OCI-LY3 (cell line): ENCODE measurements around the gene YLPM1.
A peak's percentile ranks its signal among the peaks of the same experiment; 100 is the strongest.

ENCODE experiments used
- H2AFZ ChIP-seq: fragments of 200-600, 300-600 bp; shearing (Covaris generic); 2 replicates; pipeline ENCODE4 v1.6.0; 2014; ENCODE audit warnings: antibody characterized with exemption, low read depth, low read length
- H3K27ac ChIP-seq: fragments of 200-600, 300-600 bp; sonication (generic); 2 replicates; pipeline ENCODE4 v1.5.1; 2014; ENCODE audit warnings: mild to moderate bottlenecking, low read length, moderate library complexity, mixed read lengths
- H3K27me3 ChIP-seq: fragments of 200-600, 300-600 bp; sonication (generic); 2 replicates; pipeline ENCODE4 v1.6.1; 2014; ENCODE audit warnings: low read depth, low read length, mixed read lengths
- H3K36me3 ChIP-seq: fragments of 200-600, 300-600 bp; sonication (generic); replicated peaks from 2 replicates; pipeline ENCODE3; 2014; ENCODE audit warnings: low read depth, low read length, mixed read lengths
- H3K4me1 ChIP-seq: fragments of 300-600, 200-600 bp; sonication (generic); 2 replicates; pipeline ENCODE4 v1.6.1; 2014; ENCODE audit warnings: low read length, mixed read lengths
- H3K4me2 ChIP-seq: fragments of 200-600, 300-600 bp; sonication (generic); 2 replicates; pipeline ENCODE4 v1.6.1; 2014; ENCODE audit warnings: low read length, mixed read lengths
- H3K4me3 ChIP-seq: fragments of 300-600, 200-600 bp; sonication (generic); 2 replicates; pipeline ENCODE4 v1.5.1; 2014; ENCODE audit warnings: antibody characterized with exemption, mild to moderate bottlenecking, low read length, moderate library complexity
- H3K79me2 ChIP-seq: fragments of 300-600, 200-600 bp; shearing (Covaris generic); 2 replicates; pipeline ENCODE4 v1.6.1; 2014; ENCODE audit warnings: mild to moderate bottlenecking, low read length, mixed read lengths
- H3K9ac ChIP-seq: fragments of 300-600, 200-600 bp; shearing (Covaris generic); 2 replicates; pipeline ENCODE4 v1.6.0; 2014; ENCODE audit warnings: mild to moderate bottlenecking, low read length, moderate library complexity
- H3K9me3 ChIP-seq: fragments of 200-600, 300-600 bp; shearing (Covaris generic); 2 replicates; pipeline ENCODE4 v1.6.1; 2014; ENCODE audit warnings: low read length, mixed read lengths; ENCODE audit not compliant: insufficient read depth
- H4K20me1 ChIP-seq: fragments of 200-600, 300-600 bp; sonication (generic); 2 replicates; pipeline ENCODE4 v1.6.1; 2016; ENCODE audit warnings: low read length, mixed read lengths; ENCODE audit not compliant: insufficient read depth
- EZH2phosphoT487 ChIP-seq: fragments of 200-600 bp; shearing (Covaris generic); IDR thresholded peaks from 2 replicates; pipeline ENCODE4 v1.6.1; 2018; ENCODE audit warnings: antibody characterized with exemption, mixed run types, low read depth
- TF ChIP-seq, protein P1 (sequence below): fragments of 200-600, 300-600 bp; sonication (generic); IDR thresholded peaks from 2 replicates; pipeline ENCODE4 v1.5.1; 2014; ENCODE audit warnings: antibody characterized with exemption, low read length, low read depth

YLPM1 gene

DNA sequence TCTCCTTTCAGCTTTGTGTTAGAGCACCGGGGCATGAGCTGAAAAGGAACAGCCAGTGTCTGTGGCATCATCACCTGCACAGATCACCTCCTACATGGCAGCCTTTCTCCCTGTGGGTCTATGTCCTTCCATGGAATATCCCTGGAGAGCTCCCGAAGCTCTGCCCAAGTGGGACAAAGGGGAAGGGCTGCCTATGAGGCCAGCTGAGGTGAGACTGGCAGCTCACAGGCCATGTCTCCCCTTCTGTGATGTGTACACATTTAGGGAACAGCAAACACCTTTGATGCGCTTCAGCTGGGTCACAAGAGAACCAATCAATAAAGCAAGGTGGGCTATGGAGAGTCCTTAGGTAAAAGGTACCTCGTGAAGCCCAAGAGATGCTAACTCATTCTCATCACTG, 108.7 kb downstream of the YLPM1 start:
- Histone ChIP-seq H4K20me1 (no peaks in the 10 kb centered on the region), H3K79me2 (no peaks in the 10 kb centered on the region), H3K4me2 (no peak overlapping the region), H3K4me1 (peaks cover 9% of the 10 kb centered on the region), H3K27me3 (peaks cover 8% of the 10 kb centered on the region; the same call in 1 of the 2 replicates), H3K27ac (no peak overlapping the region), H3K9ac (no peak overlapping the region), H3K4me3 (no peak overlapping the region), H3K36me3 (no peaks in the 10 kb centered on the region), H2AFZ (no peak overlapping the region), H3K9me3 (no peaks in the 10 kb centered on the region)
- TF ChIP-seq, protein P1, sequence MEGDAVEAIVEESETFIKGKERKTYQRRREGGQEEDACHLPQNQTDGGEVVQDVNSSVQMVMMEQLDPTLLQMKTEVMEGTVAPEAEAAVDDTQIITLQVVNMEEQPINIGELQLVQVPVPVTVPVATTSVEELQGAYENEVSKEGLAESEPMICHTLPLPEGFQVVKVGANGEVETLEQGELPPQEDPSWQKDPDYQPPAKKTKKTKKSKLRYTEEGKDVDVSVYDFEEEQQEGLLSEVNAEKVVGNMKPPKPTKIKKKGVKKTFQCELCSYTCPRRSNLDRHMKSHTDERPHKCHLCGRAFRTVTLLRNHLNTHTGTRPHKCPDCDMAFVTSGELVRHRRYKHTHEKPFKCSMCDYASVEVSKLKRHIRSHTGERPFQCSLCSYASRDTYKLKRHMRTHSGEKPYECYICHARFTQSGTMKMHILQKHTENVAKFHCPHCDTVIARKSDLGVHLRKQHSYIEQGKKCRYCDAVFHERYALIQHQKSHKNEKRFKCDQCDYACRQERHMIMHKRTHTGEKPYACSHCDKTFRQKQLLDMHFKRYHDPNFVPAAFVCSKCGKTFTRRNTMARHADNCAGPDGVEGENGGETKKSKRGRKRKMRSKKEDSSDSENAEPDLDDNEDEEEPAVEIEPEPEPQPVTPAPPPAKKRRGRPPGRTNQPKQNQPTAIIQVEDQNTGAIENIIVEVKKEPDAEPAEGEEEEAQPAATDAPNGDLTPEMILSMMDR: no peak
- TF ChIP-seq EZH2phosphoT487: no peak

DNA sequence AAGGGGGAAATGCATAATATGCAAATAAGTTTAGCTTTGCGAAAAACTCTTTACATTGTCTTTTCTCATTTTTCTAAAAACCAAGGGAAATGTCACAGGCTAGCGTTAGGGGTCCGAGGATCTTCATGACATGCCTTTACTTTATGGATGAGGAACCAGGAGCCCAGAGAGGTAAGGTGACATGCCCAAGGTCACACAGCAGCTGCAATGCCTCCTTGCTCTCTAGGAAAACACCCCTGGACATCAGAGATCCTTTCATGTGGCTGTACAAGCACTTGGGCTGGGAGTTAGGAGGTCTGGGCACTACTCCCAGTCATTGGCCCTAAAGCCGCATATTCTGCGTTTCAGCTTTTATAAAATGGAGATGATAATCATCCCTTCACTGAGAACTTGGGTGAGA, 112.1 kb downstream of the YLPM1 start:
- no peak for TF ChIP-seq EZH2phosphoT487
- TF ChIP-seq, protein P1: no peak
- Histone ChIP-seq H3K27me3 (no peaks in the 10 kb centered on the region), H2AFZ (no peak overlapping the region), H3K4me2 (no peak overlapping the region), H3K4me1 (peaks cover 9% of the 10 kb centered on the region), H4K20me1 (no peaks in the 10 kb centered on the region), H3K9ac (no peak overlapping the region), H3K79me2 (no peaks in the 10 kb centered on the region), H3K27ac (no peak overlapping the region), H3K36me3 (no peaks in the 10 kb centered on the region), H3K9me3 (no peaks in the 10 kb centered on the region), H3K4me3 (no peak overlapping the region)

DNA sequence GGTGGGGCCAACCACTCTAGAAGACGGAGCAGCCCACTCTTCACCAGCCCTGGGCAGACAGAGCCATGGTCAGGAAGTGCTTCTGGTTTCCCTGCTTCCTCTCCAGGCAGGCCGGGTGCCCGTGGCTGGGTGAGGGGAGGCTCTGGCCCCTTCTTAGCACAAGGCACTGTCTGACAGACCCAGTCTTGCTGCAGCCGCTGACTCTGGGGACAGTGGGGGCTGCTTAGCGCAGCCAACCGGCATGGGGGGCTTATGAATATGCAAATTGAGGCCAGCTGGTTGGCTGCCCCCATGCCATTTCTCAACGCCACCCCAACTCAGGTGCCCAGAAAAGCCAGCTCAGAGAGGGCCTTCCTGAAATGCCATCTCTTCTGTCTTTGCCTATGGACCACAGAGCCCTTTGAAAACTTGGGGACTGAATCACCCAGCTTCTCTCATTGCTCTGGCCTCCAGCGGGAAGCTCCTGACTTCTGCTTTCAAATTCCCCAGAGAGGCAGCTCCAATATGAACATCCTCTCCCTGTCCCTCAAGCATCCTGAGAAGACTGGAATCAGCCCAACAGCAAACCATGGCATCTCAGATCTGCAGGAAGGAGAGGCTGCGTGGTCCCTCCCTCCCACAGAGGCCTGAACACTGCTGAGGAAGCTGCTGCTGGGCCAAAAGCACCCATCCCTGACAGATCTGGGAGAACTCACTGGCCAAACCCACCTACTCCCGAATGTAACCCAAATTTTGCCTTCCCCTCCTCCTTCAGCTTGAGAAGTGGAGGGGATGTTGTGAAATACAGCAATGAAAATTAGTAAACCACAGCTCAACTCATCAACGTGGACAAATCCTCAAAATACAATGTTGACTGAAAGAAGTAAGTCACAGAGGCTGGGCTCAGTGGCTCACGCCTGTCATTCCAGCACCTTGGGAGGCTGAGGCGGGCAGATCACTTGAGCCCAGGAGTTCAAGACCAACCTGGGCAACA, 113.1 kb downstream of the YLPM1 start, which contains the start of gene PROX2:
TSS of gene PROX2 (minus strand) at position 205 of the 973 bp plus-strand sequence. CDS start 12,311 bp downstream, outside the sequence.
- Histone ChIP-seq H3K27me3 (no peaks in the 10 kb centered on the region), H3K9ac (no peak within 1 kb of the TSS), H4K20me1 (no peaks in the 10 kb centered on the region), H3K4me3 (peak within 1 kb of the TSS; percentile 23; the same call in 1 of the 2 replicates), H3K27ac (no peak within 1 kb of the TSS), H3K4me1 (peaks cover 14% of the 10 kb centered on the region), H2AFZ (peak within 1 kb of the TSS; percentile 62), H3K4me2 (peak within 1 kb of the TSS; percentile 31), H3K36me3 (no peaks in the 10 kb centered on the region), H3K79me2 (no peaks in the 10 kb centered on the region), H3K9me3 (no peaks in the 10 kb centered on the region)
- TF ChIP-seq EZH2phosphoT487: no peak
- TF ChIP-seq, protein P1: no peak

DNA sequence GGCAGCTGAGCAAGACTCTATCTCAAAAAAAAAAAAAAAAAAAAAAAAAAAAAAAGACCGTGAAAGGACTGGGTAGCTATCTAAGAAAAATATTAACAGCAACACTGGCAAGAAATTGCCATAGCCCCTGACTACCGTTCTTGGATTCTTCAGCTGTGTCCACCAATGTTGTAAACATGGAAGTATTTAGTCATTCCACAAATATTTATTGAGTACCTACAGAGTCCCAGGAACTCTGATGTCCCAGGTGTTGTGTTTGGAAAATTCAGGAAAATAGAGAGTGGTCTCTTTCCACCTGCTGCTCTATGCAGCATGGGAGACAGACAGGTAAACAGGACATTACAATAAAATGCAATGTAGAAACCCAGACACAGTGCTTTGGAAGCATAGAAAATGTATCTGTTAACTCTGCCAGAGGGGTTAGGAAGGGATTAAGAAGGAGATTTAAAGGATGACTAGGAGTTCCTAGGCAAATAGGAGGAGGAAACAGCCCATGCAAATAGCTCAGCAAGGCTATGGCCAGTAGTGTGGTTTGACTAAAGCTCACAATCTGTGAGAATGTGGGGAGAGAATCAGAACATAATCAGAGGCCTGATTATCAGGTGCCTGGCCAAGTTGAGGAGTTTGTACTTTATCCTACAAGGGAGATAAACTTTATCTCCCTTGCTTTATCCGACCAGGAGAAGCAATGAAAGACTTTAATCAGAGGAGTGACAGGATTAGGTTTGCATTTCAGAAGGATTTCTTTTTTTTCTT, 116.5 kb downstream of the YLPM1 start:
- Histone ChIP-seq H3K36me3 (peaks cover 7% of the 10 kb centered on the region), H3K4me3 (no peak overlapping the region), H4K20me1 (peaks cover 24% of the 10 kb centered on the region), H3K79me2 (peaks cover 32% of the 10 kb centered on the region), H3K27me3 (no peaks in the 10 kb centered on the region), H2AFZ (no peak overlapping the region; the same call in none of the 2 replicates), H3K27ac (no peak overlapping the region), H3K9me3 (no peaks in the 10 kb centered on the region), H3K9ac (no peak overlapping the region), H3K4me2 (no peak overlapping the region), H3K4me1 (peaks cover 28% of the 10 kb centered on the region)
- TF ChIP-seq, protein P1: no peak
- no peak for TF ChIP-seq EZH2phosphoT487
